HG03097 (cell line): ENCODE results near the gene SMIM7.

ENCODE experiments used
- ATAC-seq: cut with Tn5 transposase; IDR thresholded peaks from one replicate; pipeline ENCODE4 v1.9.1; 2021; ENCODE audit not compliant: unreplicated experiment, low FRiP score

SMIM7 gene

DNA sequence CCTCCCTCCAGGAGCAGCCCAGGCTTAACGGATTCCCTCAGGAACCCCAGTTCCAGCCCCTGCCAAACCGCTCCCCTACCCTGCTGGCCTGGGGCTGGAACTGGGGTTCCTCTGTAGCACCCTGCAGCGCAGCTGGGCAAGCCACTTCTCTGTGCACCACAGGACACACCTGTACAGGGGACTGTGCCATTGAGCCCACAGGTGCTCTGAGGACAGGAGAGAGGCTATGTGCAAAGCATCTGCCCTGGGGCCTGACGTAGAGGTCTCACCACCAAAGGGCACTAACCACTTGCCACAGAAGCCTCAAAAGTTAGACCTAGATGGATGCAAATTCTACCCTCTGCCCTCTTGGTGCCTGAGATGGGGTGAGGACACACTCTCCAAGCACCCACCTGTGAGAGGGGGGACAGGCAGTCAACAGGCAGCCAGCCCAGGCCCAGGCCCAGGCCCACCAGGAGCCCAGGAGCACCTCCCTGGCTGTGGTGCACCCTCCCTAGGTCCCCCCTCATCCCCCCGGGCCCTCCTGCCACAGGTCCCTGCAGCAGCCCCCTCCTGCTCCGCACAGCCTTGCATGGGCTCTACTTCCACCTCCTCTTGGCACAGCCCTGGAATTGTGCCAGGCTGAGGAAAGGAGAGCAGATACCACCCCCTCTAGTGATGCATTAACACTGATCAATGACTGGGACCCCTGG, 60.1 kb downstream of the SMIM7 start:
- no peak for ATAC-seq

- no peak for ATAC-seq
These were observed 61.1 kb downstream of the SMIM7 start for GRCh38 chr19:16598848-16599247.

- ATAC-seq = no peak
These were observed 63.5 kb downstream of the SMIM7 start for GRCh38 chr19:16596399-16596798.
